Glomerular endothelial cell (primary cell): ENCODE measurements around the gene TSN. TPM values are rescaled to one million over a fixed set of nuclear protein-coding genes. Genes with fewer than 3 reads are reported as not detected.
"Not testable (repeated sequence)": the region's sequence is repeated elsewhere in the genome, so short reads cannot be mapped to it uniquely, and the experiment has no call there.

ENCODE experiments used
- DNase-seq: peaks from one replicate; pipeline ENCODE4 v3.0.0-alpha.2; 2011; ENCODE audit warnings: low read depth, low spot score; ENCODE audit errors: extremely low read depth
- total RNA-seq: library from RNA; depleted of rRNA; stranded (reverse); fragments of >200 nt; gene quantifications from 2 replicates; pipeline ENCODE4 v1.2.3, GENCODE V29; 2015

The TSN gene
- 46.9 and 53.3 TPM in 2 replicates for total RNA-seq

DNA sequence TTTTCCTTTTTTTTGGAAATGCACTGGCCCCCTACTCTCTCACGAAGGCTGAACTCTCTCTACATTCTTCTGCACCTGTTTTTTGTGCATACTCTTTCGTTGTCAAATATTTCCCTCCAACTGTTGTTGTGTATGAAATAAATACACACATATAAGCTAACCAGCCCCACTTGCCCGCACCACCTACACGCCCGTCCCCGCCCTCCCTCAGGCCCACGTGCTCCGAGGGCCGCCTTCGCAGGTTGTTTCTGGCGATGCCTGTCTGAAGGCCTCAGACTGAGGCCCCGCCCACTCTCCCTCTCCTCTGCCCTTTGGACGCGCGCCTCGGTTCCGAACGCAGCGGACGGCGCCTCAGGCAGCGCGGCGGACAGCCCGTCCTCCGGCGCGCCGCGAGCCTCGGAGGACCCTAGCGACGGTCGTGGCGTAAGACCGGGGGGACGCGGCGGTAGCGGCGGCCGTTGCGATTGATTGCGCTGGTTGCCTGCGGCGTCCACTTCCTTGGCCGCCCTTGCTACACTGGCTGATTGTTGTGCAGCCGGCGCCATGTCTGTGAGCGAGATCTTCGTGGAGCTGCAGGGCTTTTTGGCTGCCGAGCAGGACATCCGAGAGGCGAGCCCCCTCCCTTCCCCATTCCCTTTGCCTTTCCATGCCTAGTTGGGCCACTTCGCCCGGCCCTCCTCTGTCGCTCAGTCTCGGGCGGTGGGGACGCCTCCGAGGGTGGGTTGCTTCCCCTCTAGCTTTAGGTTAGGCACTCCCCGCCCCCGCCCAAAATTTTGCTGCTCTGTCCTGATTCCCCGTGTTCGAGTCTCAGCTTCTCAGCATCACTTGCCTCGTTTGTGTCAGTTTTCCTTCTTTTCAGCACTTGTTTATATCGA lies at the start of gene TSN:
TSS of gene TSN (plus strand) at position 415 of the 875 bp plus-strand sequence. CDS start at position 544, 129 bp downstream.
- DNase-seq: no peak

DNA sequence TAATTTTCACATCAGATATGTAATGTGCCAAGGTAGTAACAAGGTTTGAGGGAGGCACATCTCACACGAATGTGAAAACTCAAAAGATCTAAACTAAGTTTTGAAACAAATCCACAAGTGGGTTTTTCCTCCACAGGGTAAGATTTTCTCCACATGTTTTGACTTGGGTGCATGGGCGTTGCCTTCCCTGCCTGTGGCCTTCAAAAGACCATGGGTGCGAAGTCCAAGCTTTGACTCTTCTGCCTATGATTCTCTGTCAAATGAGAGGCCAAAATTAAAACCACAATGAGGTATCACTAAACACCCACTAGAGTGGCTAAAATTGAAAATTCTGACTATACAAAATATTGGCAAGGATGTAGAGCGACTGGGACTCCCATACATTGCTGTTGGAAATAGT lies 49.5 kb upstream of the TSN start:
- DNase-seq: no peak

DNA sequence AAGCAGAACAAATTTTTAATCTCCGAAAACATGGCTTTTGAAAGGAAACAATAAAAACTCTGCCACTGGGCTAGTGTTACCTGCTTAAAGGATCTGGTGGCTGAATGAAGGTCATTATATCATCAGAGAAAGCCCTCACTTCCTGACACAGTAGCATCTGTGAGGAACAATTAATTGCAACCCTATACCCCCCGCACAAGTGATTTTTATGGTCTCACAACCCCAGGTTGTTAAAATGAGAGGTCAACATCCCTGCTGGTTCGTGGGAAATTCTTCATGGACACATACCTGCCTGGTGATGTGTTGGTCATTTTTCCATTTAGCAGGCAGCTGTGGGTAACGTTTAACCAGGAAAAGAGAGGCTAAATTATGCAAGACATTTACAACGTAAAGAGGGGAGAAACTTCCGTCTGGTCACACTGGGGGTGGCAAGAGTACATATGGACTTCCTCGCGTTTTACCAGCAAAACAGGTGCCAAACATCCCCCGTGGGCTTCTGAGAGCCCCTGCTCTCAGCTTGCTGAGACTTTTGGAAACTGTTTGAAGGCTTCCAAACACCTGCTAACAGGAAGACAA lies 48.0 kb upstream of the TSN start:
- no peak for DNase-seq

DNA sequence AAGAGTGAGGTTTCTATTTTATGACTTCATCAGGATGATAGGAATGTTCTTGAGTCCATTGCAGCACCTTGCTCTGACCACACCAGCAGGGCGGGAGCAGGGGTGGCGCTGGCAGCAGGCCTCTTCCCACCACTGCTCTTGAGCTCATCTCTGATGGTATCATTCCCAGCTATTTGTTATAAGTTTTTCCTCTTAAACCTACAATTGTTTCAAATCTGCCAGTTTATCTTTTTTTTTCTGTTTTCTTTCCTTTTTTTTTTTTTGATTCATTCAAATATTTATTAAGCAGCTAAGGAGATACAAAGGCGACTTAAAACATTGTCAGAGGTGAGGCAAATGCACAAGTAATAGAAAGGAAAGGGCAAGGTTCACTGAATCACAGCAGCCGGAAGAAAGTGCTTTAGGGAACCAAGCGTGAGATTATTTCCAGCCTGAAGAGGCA lies 47.5 kb upstream of the TSN start:
- DNase-seq: no peak

DNA sequence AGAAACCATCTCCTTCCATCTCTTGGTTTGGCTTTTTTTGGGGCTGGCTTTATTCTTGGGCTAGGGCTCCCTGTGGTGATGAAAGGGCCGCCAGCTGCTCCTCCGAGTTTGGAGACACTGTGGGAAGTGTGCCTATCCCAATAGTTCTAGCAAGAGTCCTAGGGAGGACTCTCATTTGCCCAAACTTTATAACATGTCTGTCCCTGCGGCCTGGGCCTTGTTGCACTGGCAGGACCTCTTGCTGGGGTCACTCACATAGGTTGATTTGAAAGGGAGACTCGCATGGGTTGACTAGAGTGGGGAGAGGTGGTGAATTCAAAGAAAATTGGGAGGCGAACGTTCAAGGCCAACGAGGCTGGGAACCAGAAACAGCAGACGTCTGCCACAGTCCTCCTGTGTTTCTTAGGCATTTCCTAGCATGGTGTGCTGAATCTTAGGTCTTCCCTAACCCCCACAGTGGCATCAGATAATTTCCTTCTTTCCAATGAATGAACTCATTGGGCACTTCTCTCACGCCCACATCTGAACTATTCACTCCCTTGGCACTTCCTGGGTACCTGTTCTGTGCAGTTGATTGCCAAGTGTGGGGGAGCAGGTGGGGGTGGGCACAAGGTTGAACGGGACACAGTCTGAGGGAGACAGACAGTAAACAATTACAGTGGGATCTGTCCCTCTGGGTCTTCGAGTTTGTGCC lies 45.5 kb upstream of the TSN start:
- no peak for DNase-seq

DNA sequence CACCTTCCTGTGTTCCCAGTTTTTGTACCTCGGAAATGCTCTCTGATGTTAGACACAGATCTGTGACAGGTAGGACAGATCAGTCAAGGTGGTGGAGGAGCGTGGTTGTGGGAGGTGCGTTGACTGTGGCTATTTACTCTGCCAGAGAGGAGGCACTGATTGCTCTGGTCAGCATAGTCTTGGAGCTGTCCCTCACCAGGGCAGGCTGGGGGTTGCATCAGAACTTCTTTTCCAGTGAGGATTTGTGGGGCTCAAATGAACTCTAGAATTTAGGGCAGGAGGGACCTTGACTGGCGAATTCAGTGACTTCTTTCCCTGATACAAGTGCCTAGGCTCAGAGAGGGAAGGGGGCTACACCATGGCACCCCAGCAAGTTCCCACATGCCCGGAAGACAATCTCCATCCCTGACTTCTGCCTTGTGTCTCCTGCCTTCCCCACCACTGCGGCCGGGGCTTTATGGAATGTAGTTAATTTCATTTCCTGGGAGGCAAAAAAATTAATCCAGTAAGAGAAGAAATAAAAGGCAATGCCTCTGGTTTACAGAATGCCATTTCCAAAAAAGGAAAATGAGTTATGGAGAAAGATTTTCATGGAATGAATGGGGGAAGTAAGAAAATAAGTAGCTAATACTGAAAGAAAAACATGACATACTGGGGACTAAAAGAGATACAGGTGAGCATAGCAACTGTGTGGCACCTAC lies 44.8 kb upstream of the TSN start:
- no peak for DNase-seq

DNA sequence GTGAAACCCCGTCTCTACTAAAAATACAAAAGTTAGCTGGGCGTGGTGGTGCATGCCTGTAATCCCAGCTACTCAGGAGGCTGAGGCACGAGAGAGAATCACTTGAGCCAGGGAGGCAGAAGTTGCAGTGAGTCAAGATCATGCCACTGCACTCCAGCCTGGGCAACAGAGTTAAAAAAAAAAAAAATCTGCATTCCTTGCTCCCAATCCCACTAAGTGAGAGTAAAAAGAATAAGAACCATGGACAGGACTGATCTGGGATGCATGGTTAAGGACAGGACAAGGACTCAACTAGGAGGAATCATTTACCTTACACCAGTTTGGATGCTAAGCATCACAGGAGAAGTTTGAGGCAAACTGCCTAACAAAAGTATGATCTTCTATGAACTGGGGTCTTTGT lies 44.0 kb upstream of the TSN start:
- DNase-seq: not testable (repeated sequence)

DNA sequence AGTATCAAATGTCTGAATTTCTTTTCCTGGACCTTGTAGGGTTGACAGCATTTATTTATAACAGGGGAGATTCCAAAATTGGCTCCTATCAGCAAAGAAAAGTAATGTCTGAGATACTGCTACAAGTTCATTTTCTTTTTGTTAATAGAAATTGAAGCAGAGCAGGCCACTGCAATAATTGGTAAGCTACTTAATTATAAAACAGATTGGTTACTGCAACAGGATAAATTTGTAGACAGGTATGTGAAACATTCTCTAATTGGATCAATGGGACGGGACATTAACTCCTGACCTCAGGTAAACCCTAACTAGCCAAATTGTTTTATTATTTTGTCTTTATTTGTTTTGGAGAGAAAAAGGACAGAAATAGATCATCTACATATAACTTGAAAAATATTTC lies 39.3 kb upstream of the TSN start:
- DNase-seq: no peak

DNA sequence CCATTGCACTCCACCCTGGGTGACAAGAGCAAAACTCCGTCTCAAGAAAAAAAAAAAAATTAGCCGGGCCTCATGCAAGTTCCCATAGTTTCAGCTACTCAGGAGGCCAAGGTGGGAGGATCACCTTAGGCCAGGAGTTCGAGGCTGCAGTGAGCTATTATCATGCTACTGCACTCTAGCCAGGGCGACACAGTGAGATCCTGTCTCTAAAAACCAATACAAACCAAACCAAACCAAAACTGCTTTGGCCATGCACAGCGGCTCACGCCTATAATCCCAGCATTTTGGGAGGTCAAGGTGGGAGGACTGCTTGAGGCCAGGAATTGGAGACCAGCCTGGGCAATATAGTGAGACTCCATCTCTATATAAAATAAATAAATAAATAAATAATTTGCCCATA lies 37.9 kb upstream of the TSN start:
- no peak for DNase-seq

DNA sequence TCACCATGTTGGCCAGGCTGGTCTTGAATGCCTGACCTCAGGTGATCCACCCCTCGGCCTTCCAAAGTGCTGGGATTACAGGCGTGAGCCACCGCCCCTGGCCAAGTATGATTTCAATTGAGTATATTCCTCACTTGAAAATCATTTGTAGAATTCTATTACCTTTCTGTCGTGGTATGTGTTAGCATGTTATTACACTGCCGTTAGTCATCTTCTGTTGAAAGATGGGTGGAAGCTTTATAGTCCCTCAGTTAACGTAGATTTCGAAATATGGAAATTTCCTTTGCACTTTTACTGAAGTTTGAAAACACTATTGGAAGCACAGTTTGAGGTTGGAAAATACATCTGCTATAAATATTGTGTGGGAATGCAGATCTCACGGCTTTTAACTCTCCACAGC lies 33.5 kb upstream of the TSN start:
- DNase-seq: no peak

DNA sequence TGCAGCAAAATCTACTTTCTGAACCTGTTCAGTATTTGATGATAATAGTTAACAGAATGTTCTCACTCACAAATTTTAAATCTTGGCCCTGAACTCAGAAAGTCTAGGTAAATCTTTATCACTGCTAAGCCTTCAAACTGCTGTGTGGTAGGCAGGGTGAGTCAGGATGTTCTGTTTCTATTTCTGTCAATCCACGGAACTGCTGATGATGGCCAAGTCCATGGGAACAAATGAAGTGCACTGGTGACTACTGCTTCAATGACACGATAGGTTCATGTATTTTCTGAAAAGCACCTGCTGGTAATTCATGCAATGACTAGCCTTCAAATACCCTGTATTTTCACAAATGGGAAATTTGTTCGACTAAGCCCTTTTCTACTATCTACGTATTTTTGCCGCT lies 33.0 kb upstream of the TSN start:
- no peak for DNase-seq

DNA sequence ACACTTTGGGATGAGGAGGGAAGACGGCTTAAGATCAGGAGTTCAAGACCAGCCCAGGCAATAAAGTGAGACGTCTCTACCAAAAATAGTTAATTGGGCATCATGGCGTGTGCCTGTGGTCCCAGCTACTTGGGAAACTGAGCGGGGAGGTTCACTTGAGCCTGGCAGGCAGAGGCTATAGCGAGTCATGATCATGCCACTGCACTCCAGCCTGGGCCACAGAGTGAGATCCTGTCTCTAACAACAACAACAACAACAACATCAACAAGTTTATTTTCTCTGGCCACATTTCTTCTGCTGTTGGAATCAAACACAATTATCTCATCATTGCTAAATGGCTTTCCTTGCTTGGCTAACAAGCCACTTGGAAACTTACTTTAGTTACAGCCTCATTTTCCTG lies 32.1 kb upstream of the TSN start:
- DNase-seq: no peak

DNA sequence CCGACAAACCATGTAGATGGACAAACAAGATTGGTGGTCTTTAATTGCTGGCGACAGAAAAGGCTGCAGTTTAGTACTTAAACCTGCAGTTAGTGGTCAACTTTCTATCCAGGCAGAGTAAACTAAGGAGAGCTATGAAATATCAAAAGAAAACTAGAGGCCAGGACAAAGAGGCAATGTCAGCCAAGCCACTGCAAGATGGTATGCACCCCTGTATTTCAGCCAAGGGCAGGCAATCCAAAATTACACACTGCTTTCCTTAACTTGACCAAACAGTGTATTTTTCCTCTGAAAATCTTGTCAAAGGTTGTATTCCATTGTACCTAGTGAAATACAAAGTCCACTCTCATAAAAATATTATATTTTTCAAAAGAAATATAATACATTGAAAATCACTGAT lies 28.1 kb upstream of the TSN start:
- DNase-seq: no peak

DNA sequence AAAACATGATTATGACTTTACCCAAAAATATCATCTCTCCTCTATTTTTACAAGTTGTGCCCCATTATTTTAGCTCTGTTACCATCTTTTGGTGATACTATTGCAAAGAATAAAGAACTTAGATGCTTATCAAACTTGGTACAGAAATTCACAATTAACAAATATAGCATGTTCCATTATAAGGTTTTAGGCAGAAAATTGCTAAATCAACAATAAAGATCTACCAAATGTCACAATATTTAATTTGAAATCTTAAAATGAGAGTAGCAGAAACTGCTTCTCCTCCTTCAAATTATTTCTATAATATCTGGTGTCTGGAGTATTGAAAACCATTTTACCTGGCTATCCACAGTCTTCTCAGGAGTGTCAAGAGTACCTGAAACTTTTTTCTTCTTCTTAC lies 27.5 kb upstream of the TSN start:
- DNase-seq: no peak

DNA sequence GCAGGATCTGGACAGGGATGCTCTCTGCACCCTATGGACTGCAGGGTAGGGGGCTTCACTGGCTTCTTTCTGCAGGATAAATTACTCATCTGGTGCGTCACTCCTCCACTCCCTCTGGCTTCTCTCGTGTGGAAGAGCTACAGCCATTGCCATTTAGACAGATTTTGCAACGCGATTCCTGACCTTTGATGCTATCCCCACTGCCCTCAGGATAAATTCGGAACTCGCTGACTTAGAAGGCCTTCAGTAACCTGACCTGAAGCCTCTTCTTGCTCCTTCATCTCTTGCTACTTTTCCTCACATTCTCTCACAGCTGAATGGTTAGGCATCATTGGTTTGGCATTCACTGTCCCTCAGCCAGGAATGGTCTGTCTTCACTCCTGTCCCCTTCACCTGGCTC lies 24.1 kb upstream of the TSN start:
- no peak for DNase-seq

DNA sequence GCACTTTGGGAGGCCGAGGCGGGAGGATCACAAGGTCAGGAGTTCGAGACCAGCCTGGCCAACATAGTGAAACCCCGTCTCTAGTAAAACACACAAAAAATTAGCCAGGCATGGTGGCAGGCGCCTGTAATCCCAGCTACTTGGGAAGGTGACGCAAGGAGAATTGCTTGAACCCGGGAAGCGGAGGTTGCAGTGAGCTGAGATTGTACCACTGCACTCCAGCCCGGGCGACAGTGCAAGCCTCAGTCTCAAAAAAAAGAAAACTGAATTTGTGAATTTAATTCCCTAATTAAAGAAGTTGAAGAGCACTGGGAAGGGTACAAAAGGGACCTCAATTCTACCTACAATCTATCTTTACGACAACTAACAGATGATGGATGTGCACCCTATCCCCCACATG lies 20.9 kb upstream of the TSN start:
- DNase-seq: not testable (repeated sequence)

DNA sequence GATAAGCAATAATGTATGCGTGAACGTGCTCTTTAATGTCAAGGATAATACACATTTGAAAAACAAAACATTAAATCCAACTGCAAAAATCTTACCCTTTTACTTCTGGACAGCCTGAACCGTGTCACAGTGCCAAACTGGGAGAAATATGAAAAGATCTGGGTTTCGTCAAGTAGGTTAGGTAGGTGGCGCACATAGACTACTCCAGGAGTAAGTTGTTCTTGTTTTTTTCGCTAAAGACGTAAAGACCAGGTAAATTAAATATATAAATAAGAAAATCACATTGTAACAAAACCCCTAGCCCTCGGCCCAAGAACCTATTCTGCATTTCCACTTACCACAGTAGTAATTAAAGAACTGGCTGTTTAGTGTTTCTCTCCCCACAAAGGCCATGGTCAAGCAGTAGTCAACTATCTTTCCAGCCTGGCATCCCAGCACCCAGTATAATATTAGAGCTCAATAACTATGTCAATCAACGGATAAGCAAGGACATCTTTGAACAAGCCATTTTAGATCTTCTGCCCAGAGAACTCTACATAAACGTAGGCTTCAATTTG lies 19.9 kb upstream of the TSN start:
- DNase-seq: no peak

DNA sequence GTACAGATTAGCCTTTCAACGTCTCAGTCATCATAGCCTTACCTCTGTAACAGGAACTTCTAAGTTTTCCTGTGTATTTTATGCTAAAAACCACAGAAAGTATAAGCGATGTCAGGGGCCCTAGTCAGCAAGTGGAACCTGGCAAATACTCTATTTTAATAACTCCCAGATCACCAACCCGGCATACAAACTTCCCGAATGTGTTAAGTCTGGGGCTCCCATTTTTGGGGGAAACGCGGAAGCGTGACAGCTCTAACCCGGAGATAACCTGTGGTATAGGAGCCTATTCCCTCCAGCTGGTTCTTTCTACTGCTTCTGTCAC lies 19.4 kb upstream of the TSN start:
- DNase-seq: no peak

DNA sequence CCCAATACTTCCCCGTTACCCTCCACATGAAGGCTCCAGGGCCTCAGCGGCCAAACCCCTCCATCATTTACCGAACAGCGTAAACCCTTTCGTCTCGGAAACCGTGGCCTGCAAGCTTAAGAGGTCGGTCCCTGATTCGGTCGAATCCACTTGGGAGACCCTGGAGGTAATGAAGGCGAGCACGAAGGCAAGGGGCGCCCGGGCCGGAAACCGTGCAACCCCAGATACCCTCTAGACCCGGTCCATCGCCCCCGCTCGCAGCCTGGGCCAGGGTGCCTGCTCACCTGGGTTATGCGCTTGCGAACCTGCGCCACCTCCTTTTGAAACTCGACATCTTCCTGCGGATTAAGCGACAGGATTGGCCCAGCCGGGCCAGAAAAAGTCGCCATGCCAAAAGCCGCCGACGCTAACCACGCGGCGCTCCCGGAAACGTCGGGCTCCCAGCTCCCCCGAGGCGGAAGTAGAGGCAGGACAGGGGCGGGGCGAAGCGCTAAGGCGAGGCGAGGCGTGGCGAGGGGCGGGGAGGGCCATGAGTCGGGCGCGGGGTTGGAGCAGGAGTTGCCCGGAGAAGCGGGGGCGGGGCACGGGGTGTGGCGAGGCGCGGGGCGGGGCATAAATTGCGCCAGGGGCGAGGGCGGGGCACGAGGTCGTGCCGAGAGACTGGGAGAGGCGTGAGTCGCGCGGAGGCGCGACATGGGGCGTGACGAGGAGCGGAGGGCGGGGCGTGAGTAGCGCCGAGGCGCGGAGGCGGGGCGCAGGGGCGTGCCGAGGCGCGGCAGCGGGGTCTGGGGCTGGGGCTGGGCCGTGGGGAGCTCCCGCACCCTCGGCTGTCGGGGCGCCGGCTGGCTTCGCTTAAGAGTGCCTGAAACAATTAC lies 18.8 kb upstream of the TSN start, which contains the start of gene NIFK:
TSS of gene NIFK (minus strand) at position 414 of the 875 bp plus-strand sequence. CDS start at position 389, 25 bp downstream.
- peak; percentile 51 for DNase-seq

DNA sequence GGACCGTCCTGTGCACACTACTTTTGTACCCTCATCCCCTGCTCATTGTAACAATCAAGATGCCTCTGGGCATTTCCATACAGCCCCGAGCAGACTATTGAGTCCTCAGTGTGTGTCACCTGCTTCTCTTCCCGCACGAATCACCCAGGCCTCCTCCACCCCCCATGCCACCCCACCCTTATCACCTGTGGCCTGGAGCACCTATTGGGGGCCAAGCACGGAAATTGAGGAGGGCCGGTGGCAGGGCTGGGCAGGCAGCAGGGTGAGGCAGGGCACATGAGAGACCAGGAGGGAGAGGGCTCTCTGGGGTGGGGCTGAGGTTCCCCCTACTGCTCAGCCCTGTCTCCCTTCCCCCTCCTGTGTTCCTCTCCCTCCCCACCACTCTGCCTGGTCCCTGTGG lies 14.5 kb upstream of the TSN start:
- DNase-seq: no peak
